T-cell (primary cell): ENCODE results near the gene STXBP6. TPM values are rescaled to one million over a fixed set of nuclear protein-coding genes. Genes with fewer than 3 reads are reported as not detected.

Source experiments
- ATAC-seq, 4 experiments: fragments of 200-7000 bp in 3 of 4; fragments of 150-1000 bp in 1 of 4; cut with Tn5 transposase; replicated peaks in 1 of 4; 1 replicate in 3 of 4; 2 replicates in 1 of 4; pipeline ENCODE4 v1.10.0; 2021; ENCODE audit warnings: moderate library complexity in 3 of 4, mild to moderate bottlenecking in 2 of 4, moderate number of reproducible peaks in 1 of 4
- CTCF ChIA-PET, 2 donors: fragments of 300-600 bp; sonication (Branson Sonifier 250); formaldehyde crosslinking; loops; one replicate each; lab custom pipeline; 2022; ENCODE audit warnings: antibody characterized with exemption in 2 of 2; lab: Charles Lee
- POLR2A ChIA-PET, 2 donors: fragments of 300-600 bp; sonication (Branson Sonifier 250); formaldehyde crosslinking; loops; one replicate each; lab custom pipeline; 2022; ENCODE audit warnings: antibody characterized with exemption in 2 of 2; lab: Charles Lee
- DNase-seq, 35 experiments: peaks; one replicate each; pipeline versions ENCODE4 v3.0.0 to v3.0.0-alpha.2; 2013 to 2023
- H3K27ac ChIP-seq: one replicate; pipeline ENCODE4 v1.5.1; 2013; ENCODE audit warnings: low read length
- H3K27me3 ChIP-seq, 2 experiments: replicated peaks in 1 of 2; 1 replicate in 1 of 2; 2 replicates in 1 of 2; pipeline versions ENCODE4 v1.6.1 to v1.7.0; 2013; ENCODE audit warnings: low read length in 1 of 2, mixed read lengths in 1 of 2; ENCODE audit not compliant: control insufficient read depth in 2 of 2, insufficient read depth in 2 of 2; ENCODE audit errors: extremely low read depth in 1 of 2
- H3K36me3 ChIP-seq, 2 donors: 1 replicate in 1 of 2; 2 replicates in 1 of 2; pipeline versions ENCODE4 v1.6.1 to v1.7.0; 2013; ENCODE audit warnings: low read length in 1 of 2; ENCODE audit not compliant: control insufficient read depth in 2 of 2, insufficient read depth in 1 of 2; ENCODE audit errors: extremely low read depth in 1 of 2
- H3K4me1 ChIP-seq, 2 experiments: 1 replicate in 1 of 2; 2 replicates in 1 of 2; pipeline versions ENCODE4 v1.6.1 to v1.7.0; 2013; ENCODE audit warnings: low read length in 2 of 2, mixed read lengths in 1 of 2; ENCODE audit not compliant: insufficient read depth in 2 of 2, control insufficient read depth in 1 of 2; ENCODE audit errors: extremely low read depth in 1 of 2
- H3K4me3 ChIP-seq, 2 donors: 1 replicate in 1 of 2; 2 replicates in 1 of 2; pipeline versions ENCODE4 v1.5.1 to v1.7.0; 2013; ENCODE audit warnings: mild to moderate bottlenecking in 2 of 2, low read length in 1 of 2, moderate library complexity in 1 of 2; ENCODE audit not compliant: control insufficient read depth in 1 of 2; ENCODE audit errors: extremely low read depth in 1 of 2
- H3K9me3 ChIP-seq: 2 replicates; pipeline ENCODE4 v1.7.0; 2013
- H3K27ac Mint-ChIP-seq, 2 donors: one replicate each; pipeline ENCODE4 v1.8.0; 2020 to 2021; ENCODE audit warnings: mild to moderate bottlenecking in 2 of 2, mixed read lengths in 2 of 2
- H3K27me3 Mint-ChIP-seq, 2 donors: one replicate each; pipeline ENCODE4 v1.8.0; 2021 to 2022; ENCODE audit warnings: mixed read lengths in 2 of 2
- H3K36me3 Mint-ChIP-seq: one replicate; pipeline ENCODE4 v1.8.0; 2021; ENCODE audit warnings: mixed read lengths
- H3K4me1 Mint-ChIP-seq, 3 donors: one replicate each; pipeline ENCODE4 v1.8.0; 2020 to 2022; ENCODE audit warnings: mixed read lengths in 3 of 3, mild to moderate bottlenecking in 1 of 3
- H3K4me3 Mint-ChIP-seq, 3 donors: one replicate each; pipeline ENCODE4 v1.8.0; 2020 to 2022; ENCODE audit warnings: mild to moderate bottlenecking in 3 of 3, mixed read lengths in 3 of 3, moderate library complexity in 3 of 3
- H3K9me3 Mint-ChIP-seq, 3 donors: one replicate each; pipeline ENCODE4 v1.8.0; 2020 to 2022; ENCODE audit warnings: mixed read lengths in 3 of 3
- WGBS: methylation state at CpG from one replicate; pipeline ENCODE4 v1.1.5; 2013; ENCODE audit warnings: missing lambda C conversion rate; ENCODE audit not compliant: insufficient coverage; 5-methylcytosine and 5-hydroxymethylcytosine counted together
- total RNA-seq, 35 experiments: library from RNA in 6 of 35; stranded (reverse) in 6 of 35; fragments of 120-200 nt in 1 of 35; gene quantifications; one replicate each; pipeline versions ENCODE4 v1.2.1 to v1.2.4 and lab custom pipeline; 2013 to 2026

Gene STXBP6
- total RNA-seq, 5 donors from 2014 or later (not counting 1 experiment from before 2014, with no cell fraction given): 0.25 TPM; not detected in 4

DNA sequence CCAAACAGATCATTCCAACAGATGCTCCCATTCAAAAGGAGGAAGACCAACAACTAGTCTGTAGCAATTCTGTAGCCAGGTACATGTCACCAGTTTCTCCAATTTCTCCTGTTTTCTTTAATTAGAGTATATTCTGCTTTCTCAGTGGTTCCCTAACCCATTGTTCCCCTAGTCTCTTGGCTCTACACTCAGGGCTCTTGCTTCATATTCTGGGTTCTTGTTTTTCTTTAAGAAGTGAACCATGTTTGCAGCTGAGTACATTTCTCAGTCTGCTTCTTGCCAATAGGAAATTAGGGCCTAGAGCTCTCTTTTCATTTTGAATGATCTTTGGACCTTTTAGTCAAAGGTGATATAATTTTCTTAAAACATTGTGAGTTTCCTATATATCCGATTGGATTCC is 29.4 kb upstream of the STXBP6 start:
- no peaks in the 10 kb centered on the region for H3K9me3 Mint-ChIP-seq
- Histone ChIP-seq H3K27ac (no peak overlapping the region), H3K9me3 (no peaks in the 10 kb centered on the region), H3K4me1 (no peaks in the 10 kb centered on the region), H3K36me3 (no peaks in the 10 kb centered on the region), H3K27me3 (no peaks in the 10 kb centered on the region), H3K4me3 (no peak overlapping the region)
- H3K4me1 Mint-ChIP-seq: no peaks in the 10 kb centered on the region
- H3K36me3 Mint-ChIP-seq: no peaks in the 10 kb centered on the region
- no peak for DNase-seq
- POLR2A ChIA-PET: no interaction called here
- no CpG with 5 or more reads among the region's 1 CpG for WGBS
- CTCF ChIA-PET: interaction anchor here in 1 of 2 donors (0.6 kb wide), 1 partner anchor 282 kb away, joined by 3 read pairs; no protein-coding TSS in a partner anchor
- H3K4me3 Mint-ChIP-seq: no peak overlapping the region
- no peak for ATAC-seq
- H3K27me3 Mint-ChIP-seq: peaks cover 21 to 31% of the 10 kb centered on the region in 2 donors
- H3K27ac Mint-ChIP-seq: no peak overlapping the region

DNA sequence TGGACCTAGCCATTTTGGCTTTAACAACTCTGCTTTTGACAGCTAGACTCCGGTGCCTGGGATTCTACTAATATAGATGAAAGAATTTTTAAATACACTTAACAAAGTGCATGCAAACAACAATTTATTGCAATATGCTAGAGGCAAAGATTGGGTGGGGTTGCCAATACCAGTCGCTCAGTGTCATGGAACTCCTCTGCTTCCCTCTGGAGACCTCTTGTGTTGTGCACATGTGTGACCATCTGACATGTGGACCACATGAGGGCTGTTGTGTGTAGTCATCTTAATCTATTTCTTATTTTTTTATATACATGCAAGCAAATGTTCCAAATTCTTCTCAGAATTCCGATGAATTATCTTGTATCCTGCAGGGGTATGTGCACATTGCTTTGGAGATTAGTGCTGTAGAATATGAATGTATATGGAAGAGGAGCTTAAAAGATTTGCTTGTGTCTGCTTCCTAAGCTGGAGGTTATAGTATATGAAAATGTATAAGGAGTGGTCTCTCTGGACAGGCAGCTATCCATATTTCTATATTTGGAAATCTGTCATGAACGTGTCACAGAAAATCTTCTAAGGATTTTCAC is 24.2 kb upstream of the STXBP6 start:
- WGBS: no CpG with 5 or more reads among the region's 4 CpGs

DNA sequence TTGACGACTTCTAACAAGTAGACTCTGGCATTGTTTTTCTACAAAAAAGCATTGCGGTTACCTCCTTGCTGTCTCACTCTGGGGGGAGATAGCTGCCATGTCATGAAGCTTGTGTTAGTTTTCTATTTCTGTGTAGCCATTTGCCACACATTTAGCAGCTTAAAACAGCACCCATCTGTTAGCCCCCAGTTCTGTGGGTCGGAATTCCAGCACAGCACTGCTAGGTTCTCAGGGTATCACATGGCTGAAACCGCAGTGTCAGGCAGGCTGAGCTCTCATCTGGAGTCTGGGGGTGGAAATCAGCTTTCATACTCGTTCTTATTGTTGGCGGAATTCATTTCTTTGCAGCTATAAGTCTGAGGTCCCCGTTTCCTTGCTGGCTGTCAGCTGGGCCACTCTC is 19.9 kb upstream of the STXBP6 start:
- POLR2A ChIA-PET: no interaction called here

More for the DNA sequence above, 24.2 kb upstream of the STXBP6 start:
- H3K27me3 ChIP-seq: peaks cover 0 to 2% of the 10 kb centered on the region in 2 experiments
- no peak overlapping the region for H3K27ac ChIP-seq
- no peaks in the 10 kb centered on the region for H3K9me3 ChIP-seq
- Mint-ChIP-seq H3K9me3 (no peaks in the 10 kb centered on the region), H3K36me3 (no peaks in the 10 kb centered on the region), H3K27ac (no peak overlapping the region), H3K27me3 (peaks cover 10 to 16% of the 10 kb centered on the region in 2 donors), H3K4me1 (no peaks in the 10 kb centered on the region), H3K4me3 (no peak overlapping the region)
- H3K4me3 ChIP-seq: no peak overlapping the region
- ChIA-PET POLR2A (no interaction called here), CTCF (no interaction called here)
- DNase-seq (no peak), ATAC-seq (no peak)
- no peaks in the 10 kb centered on the region for H3K4me1 ChIP-seq
- H3K36me3 ChIP-seq: no peaks in the 10 kb centered on the region

DNA sequence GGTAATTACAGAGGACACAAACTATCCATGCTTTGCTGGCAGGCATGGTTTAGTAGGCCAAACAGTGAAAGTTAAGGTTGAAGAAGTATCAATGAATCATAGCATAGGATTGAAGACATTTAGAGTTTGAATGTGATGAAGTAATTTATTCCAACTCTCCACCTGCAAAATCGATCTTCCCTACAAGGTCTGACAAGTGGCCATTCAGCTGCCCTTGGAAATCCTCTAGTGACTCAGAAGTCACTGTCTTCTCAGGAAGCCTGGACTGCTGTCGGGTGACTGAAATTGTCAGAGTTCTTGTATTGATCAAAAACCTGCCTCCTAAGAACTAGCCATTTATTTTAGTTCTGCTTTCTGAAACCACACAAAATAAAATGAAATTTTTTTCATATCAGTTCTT is 17.7 kb upstream of the STXBP6 start:
- Histone ChIP-seq H3K4me1 (no peaks in the 10 kb centered on the region), H3K27me3 (peaks cover 0 to 2% of the 10 kb centered on the region in 2 experiments), H3K4me3 (no peak overlapping the region), H3K9me3 (no peaks in the 10 kb centered on the region), H3K27ac (no peak overlapping the region), H3K36me3 (no peaks in the 10 kb centered on the region)
- POLR2A ChIA-PET: no interaction called here
- Mint-ChIP-seq H3K9me3 (no peaks in the 10 kb centered on the region), H3K36me3 (no peaks in the 10 kb centered on the region), H3K27ac (no peak overlapping the region), H3K4me1 (no peaks in the 10 kb centered on the region), H3K4me3 (no peak overlapping the region), H3K27me3 (peaks cover 3 to 13% of the 10 kb centered on the region in 2 donors)
- DNase-seq (no peak), ATAC-seq (no peak)
- CTCF ChIA-PET: no interaction called here
- WGBS: no CpG with 5 or more reads among the region's 2 CpGs

More for the DNA sequence above, 19.9 kb upstream of the STXBP6 start:
- H3K4me3 Mint-ChIP-seq: no peak overlapping the region
- no peaks in the 10 kb centered on the region for H3K36me3 Mint-ChIP-seq
- Histone ChIP-seq H3K27me3 (peaks cover 0 to 2% of the 10 kb centered on the region in 2 experiments), H3K4me1 (no peaks in the 10 kb centered on the region), H3K27ac (no peak overlapping the region), H3K9me3 (no peaks in the 10 kb centered on the region), H3K36me3 (no peaks in the 10 kb centered on the region), H3K4me3 (no peak overlapping the region)
- CTCF ChIA-PET: no interaction called here
- no peaks in the 10 kb centered on the region for H3K9me3 Mint-ChIP-seq
- DNase-seq (no peak), ATAC-seq (no peak)
- H3K4me1 Mint-ChIP-seq: no peaks in the 10 kb centered on the region
- H3K27me3 Mint-ChIP-seq: peaks cover 0 to 11% of the 10 kb centered on the region in 2 donors
- 76% methylated on average over 5 of the region's 7 CpGs for WGBS
- no peak overlapping the region for H3K27ac Mint-ChIP-seq

DNA sequence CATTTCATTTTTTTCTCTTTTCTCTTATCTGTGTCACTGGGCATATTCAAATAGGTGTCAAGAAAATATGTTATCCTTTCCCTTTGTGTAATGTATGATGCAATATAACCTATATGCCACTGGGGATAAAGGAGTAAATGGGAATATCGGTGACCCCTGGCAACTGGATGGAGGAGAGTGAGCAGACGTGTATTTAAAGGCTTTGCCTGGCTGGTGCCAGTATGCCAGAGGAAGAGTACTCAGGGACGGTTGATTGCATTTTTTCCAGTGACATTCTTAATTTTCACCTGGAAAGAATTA is 12.0 kb upstream of the STXBP6 start:
- WGBS: no CpG with 5 or more reads among the region's 3 CpGs
- peaks cover 0 to 1% of the 10 kb centered on the region in 2 experiments for H3K27me3 ChIP-seq
- H3K4me1 ChIP-seq: no peaks in the 10 kb centered on the region
- Mint-ChIP-seq H3K9me3 (no peaks in the 10 kb centered on the region), H3K4me3 (no peak overlapping the region), H3K36me3 (no peaks in the 10 kb centered on the region), H3K27me3 (peaks cover 8 to 16% of the 10 kb centered on the region in 2 donors), H3K4me1 (no peaks in the 10 kb centered on the region), H3K27ac (no peak overlapping the region)
- ChIA-PET POLR2A (no interaction called here), CTCF (no interaction called here)
- no peak for ATAC-seq
- DNase-seq: no peak
- H3K9me3 ChIP-seq: no peaks in the 10 kb centered on the region
- H3K4me3 ChIP-seq: no peak overlapping the region
- H3K27ac ChIP-seq: no peak overlapping the region
- H3K36me3 ChIP-seq: no peaks in the 10 kb centered on the region

DNA sequence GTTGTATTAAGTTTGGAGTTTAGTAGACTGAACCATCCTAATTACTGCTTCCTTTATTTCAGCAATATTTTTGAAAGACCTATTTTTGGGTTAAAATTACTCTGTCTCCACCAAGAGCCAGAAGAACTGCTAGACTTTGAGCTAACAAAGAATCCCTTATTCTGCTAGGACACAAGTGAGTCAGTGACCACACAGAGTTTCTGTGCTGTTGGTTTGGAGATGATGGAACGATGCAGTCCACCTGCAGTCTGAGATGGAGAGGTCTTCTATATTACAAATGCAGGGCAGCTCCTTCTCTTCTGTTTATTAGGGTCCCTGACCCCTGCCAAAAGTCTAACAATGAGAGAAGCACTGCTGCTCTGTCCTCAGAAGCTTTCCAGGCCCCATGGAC is 6.7 kb upstream of the STXBP6 start:
- Mint-ChIP-seq H3K4me3 (no peak overlapping the region), H3K36me3 (no peaks in the 10 kb centered on the region), H3K9me3 (no peaks in the 10 kb centered on the region), H3K4me1 (no peaks in the 10 kb centered on the region), H3K27me3 (peaks cover 18 to 32% of the 10 kb centered on the region in 2 donors), H3K27ac (no peak overlapping the region)
- WGBS: no CpG with 5 or more reads among the region's 1 CpG
- H3K4me1 ChIP-seq: no peaks in the 10 kb centered on the region
- no peak for DNase-seq
- no peak overlapping the region for H3K27ac ChIP-seq
- no peak for ATAC-seq
- H3K9me3 ChIP-seq: no peaks in the 10 kb centered on the region
- H3K27me3 ChIP-seq: peaks cover 3 to 4% of the 10 kb centered on the region in 2 experiments
- no peaks in the 10 kb centered on the region for H3K36me3 ChIP-seq
- ChIA-PET CTCF (no interaction called here), POLR2A (no interaction called here)
- H3K4me3 ChIP-seq: no peak overlapping the region
